ENCODE results near the gene OIT3. TPM values are rescaled to one million over a fixed set of nuclear protein-coding genes. Genes with fewer than 3 reads are reported as not detected.

OIT3 gene
- total RNA-seq, 1 donor from 2014 or later = not detected

DNA sequence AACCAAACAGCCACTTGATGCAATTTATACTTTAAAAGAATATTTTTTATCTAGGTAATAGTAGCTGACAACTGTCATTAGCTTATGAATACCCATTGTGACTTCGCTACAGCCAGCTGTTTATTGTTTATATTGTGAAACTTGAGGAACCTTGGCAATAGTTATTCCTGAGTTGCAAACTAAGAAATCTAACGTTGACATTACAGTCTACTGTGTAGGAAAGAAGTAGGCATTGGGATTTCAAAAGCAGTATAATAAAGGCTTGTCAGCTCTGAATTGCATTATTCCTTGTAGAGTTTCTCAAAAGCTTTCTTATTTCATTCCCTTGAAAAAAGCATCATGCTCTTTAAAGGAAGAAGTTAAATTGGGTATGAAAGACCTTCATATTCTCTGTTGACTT lies 42.7 kb upstream of the OIT3 start:
- Histone ChIP-seq H3K4me2 (no peak overlapping the region), H3K27ac (no peak overlapping the region), H3K36me3 (no peaks in the 10 kb centered on the region), H3K9me3 (ENCODE audit: low read depth) (no peaks in the 10 kb centered on the region), H3F3A (ENCODE audit: low read depth) (no peaks in the 10 kb centered on the region), H3K79me2 (ENCODE audit: low read depth) (no peaks in the 10 kb centered on the region), H2AFZ (replicated peaks) (no peak overlapping the region), H3K27me3 (no peaks in the 10 kb centered on the region), H4K20me1 (ENCODE audit: low read depth) (no peaks in the 10 kb centered on the region), H3K9ac (no peak overlapping the region), H3K4me1 (no peaks in the 10 kb centered on the region), H3K4me3 (no peak overlapping the region)
- no peaks in the 10 kb centered on the region for H3K4me1 Mint-ChIP-seq
- H3K4me3 Mint-ChIP-seq = no peak overlapping the region
- no peaks in the 10 kb centered on the region for H3K27me3 Mint-ChIP-seq (ENCODE audit: insufficient read depth, low read depth)
- peaks cover 10% of the 10 kb centered on the region for H3K36me3 Mint-ChIP-seq
- H3K9me3 Mint-ChIP-seq = no peaks in the 10 kb centered on the region
- no peak for DNase-seq (ENCODE audit: low spot score)
- H3K27ac Mint-ChIP-seq = no peak overlapping the region
- no peak for TF ChIP-seq EZH2 (IDR thresholded peaks at IDR 0.05)
- no peak for TF ChIP-seq EZH2phosphoT487 (IDR thresholded peaks at IDR 0.05)
- TF ChIP-seq, protein P1, sequence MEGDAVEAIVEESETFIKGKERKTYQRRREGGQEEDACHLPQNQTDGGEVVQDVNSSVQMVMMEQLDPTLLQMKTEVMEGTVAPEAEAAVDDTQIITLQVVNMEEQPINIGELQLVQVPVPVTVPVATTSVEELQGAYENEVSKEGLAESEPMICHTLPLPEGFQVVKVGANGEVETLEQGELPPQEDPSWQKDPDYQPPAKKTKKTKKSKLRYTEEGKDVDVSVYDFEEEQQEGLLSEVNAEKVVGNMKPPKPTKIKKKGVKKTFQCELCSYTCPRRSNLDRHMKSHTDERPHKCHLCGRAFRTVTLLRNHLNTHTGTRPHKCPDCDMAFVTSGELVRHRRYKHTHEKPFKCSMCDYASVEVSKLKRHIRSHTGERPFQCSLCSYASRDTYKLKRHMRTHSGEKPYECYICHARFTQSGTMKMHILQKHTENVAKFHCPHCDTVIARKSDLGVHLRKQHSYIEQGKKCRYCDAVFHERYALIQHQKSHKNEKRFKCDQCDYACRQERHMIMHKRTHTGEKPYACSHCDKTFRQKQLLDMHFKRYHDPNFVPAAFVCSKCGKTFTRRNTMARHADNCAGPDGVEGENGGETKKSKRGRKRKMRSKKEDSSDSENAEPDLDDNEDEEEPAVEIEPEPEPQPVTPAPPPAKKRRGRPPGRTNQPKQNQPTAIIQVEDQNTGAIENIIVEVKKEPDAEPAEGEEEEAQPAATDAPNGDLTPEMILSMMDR (IDR thresholded peaks at IDR 0.05) = no peak

DNA sequence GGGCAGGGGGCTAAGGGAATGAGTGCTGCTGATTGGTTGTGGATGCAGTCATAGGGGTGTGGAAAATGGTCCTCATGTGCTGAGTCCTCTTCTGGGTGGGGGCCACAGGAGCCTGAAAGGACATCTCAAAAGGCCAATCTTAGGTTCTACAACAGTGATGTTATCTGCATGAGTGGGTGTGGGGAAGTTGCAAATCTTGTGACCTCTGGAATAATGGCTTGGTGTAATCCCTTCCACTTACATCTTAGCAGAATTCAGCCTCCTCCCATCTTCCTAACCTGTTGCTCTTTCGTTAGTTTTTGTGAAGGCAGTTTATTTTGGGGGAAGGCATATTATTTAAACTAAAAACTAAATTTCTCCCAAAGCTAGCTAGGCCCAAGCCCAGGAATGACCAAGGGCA lies 42.0 kb upstream of the OIT3 start:
- Histone ChIP-seq H3K27ac (no peak overlapping the region), H3K9me3 (ENCODE audit: low read depth) (no peaks in the 10 kb centered on the region), H2AFZ (replicated peaks) (no peak overlapping the region), H3F3A (ENCODE audit: low read depth) (no peaks in the 10 kb centered on the region), H3K27me3 (no peaks in the 10 kb centered on the region), H3K36me3 (no peaks in the 10 kb centered on the region), H3K4me3 (no peak overlapping the region), H3K4me2 (no peak overlapping the region), H3K79me2 (ENCODE audit: low read depth) (no peaks in the 10 kb centered on the region), H4K20me1 (ENCODE audit: low read depth) (no peaks in the 10 kb centered on the region), H3K9ac (no peak overlapping the region), H3K4me1 (no peaks in the 10 kb centered on the region)
- Mint-ChIP-seq H3K9me3 (no peaks in the 10 kb centered on the region), H3K36me3 (peaks cover 10% of the 10 kb centered on the region), H3K4me3 (no peak overlapping the region), H3K4me1 (no peaks in the 10 kb centered on the region), H3K27ac (peak overlapping the region; percentile 8), H3K27me3 (ENCODE audit: insufficient read depth, low read depth) (no peaks in the 10 kb centered on the region)
- no peak for TF ChIP-seq EZH2phosphoT487 (IDR thresholded peaks at IDR 0.05)
- no peak for TF ChIP-seq EZH2 (IDR thresholded peaks at IDR 0.05)
- TF ChIP-seq, protein P1 (IDR thresholded peaks at IDR 0.05) = no peak
- no peak for DNase-seq (ENCODE audit: low spot score)

GRCh38 chr10:72852508-72852907 lies 41.0 kb upstream of the OIT3 start:
- no peak for TF ChIP-seq EZH2 (IDR thresholded peaks at IDR 0.05)
- no peak for TF ChIP-seq EZH2phosphoT487 (IDR thresholded peaks at IDR 0.05)
- TF ChIP-seq, protein P1 (IDR thresholded peaks at IDR 0.05) = no peak
- H3K27me3 Mint-ChIP-seq (ENCODE audit: insufficient read depth, low read depth) = no peaks in the 10 kb centered on the region

More at GRCh38 chr10:72852508-72852907, 41.0 kb upstream of the OIT3 start:
- no peaks in the 10 kb centered on the region for H3K27me3 ChIP-seq
- H3K4me1 ChIP-seq = no peaks in the 10 kb centered on the region
- H3K79me2 ChIP-seq (ENCODE audit: low read depth) = no peaks in the 10 kb centered on the region
- Mint-ChIP-seq H3K27ac (no peak overlapping the region), H3K4me1 (no peaks in the 10 kb centered on the region), H3K9me3 (no peaks in the 10 kb centered on the region), H3K36me3 (peaks cover 10% of the 10 kb centered on the region), H3K4me3 (no peak overlapping the region)
- no peak overlapping the region for H3K9ac ChIP-seq
- H3F3A ChIP-seq (ENCODE audit: low read depth) = no peaks in the 10 kb centered on the region
- H3K9me3 ChIP-seq (ENCODE audit: low read depth) = no peaks in the 10 kb centered on the region
- DNase-seq (ENCODE audit: low spot score) = no peak
- no peaks in the 10 kb centered on the region for H3K36me3 ChIP-seq
- no peaks in the 10 kb centered on the region for H4K20me1 ChIP-seq (ENCODE audit: low read depth)
- H3K4me3 ChIP-seq = no peak overlapping the region
- no peak overlapping the region for H2AFZ ChIP-seq (replicated peaks)
- H3K27ac ChIP-seq = no peak overlapping the region
- no peak overlapping the region for H3K4me2 ChIP-seq
